Neural progenitor cell (in vitro differentiated cells): Measurements from ENCODE around the gene ZBTB5. TPM values are rescaled to one million over a fixed set of nuclear protein-coding genes. Genes with fewer than 3 reads are reported as not detected.

Source experiments
- DNase-seq: peaks from one replicate; pipeline ENCODE4 v3.0.0-alpha.2; 2016; ENCODE audit warnings: low spot score
- H2AFZ ChIP-seq: fragments of 200-600 bp; sonication (generic); replicated peaks from 2 replicates; pipeline ENCODE4 v1.6.1; 2016; ENCODE audit warnings: antibody characterized with exemption
- H3F3A ChIP-seq: fragments of 200-600 bp; sonication (generic); 2 replicates; pipeline ENCODE4 v1.6.1; 2016; ENCODE audit warnings: antibody characterized with exemption, low read depth
- H3K27ac ChIP-seq: fragments of 200-600 bp; sonication (generic); 2 replicates; pipeline ENCODE4 v1.5.1; 2016; ENCODE audit warnings: mild to moderate bottlenecking
- H3K27me3 ChIP-seq: fragments of 200-600 bp; sonication (generic); 2 replicates; pipeline ENCODE4 v1.6.1; 2016; ENCODE audit warnings: mild to moderate bottlenecking, moderate library complexity
- H3K36me3 ChIP-seq: fragments of 200-600 bp; sonication (generic); 2 replicates; pipeline ENCODE4 v1.5.1; 2016
- H3K4me1 ChIP-seq: fragments of 200-600 bp; sonication (generic); 2 replicates; pipeline ENCODE4 v1.6.1; 2016; ENCODE audit warnings: mixed run types
- H3K4me2 ChIP-seq: fragments of 200-600 bp; sonication (generic); 2 replicates; pipeline ENCODE4 v1.6.1; 2016
- H3K4me3 ChIP-seq: fragments of 200-600 bp; sonication (generic); 2 replicates; pipeline ENCODE4 v1.5.1; 2016
- H3K79me2 ChIP-seq: fragments of 200-600 bp; sonication (generic); 2 replicates; pipeline ENCODE4 v1.6.1; 2016; ENCODE audit warnings: low read depth
- H3K9ac ChIP-seq: fragments of 200-600 bp; sonication (generic); 2 replicates; pipeline ENCODE4 v1.6.1; 2016
- H3K9me3 ChIP-seq: fragments of 200-600 bp; sonication (generic); 2 replicates; pipeline ENCODE4 v1.5.1; 2016; ENCODE audit warnings: low read depth
- H4K20me1 ChIP-seq: fragments of 200-600 bp; sonication (generic); 2 replicates; pipeline ENCODE4 v1.6.1; 2016; ENCODE audit warnings: low read depth
- H3K27ac Mint-ChIP-seq: 3 replicates; pipeline ENCODE4 v1.8.0; 2021; ENCODE audit warnings: mixed read lengths
- H3K27me3 Mint-ChIP-seq: 2 replicates; pipeline ENCODE4 v1.8.0; 2022; ENCODE audit warnings: low read depth, mild to moderate bottlenecking, inconsistent platforms, moderate library complexity, mixed read lengths; ENCODE audit not compliant: insufficient read depth
- H3K36me3 Mint-ChIP-seq: 3 replicates; pipeline ENCODE4 v1.8.0; 2021; ENCODE audit warnings: mixed read lengths
- H3K4me1 Mint-ChIP-seq: 3 replicates; pipeline ENCODE4 v1.8.0; 2021; ENCODE audit warnings: mixed read lengths
- H3K4me3 Mint-ChIP-seq: 3 replicates; pipeline ENCODE4 v1.8.0; 2021; ENCODE audit warnings: mild to moderate bottlenecking, moderate library complexity, mixed read lengths
- H3K9me3 Mint-ChIP-seq: 3 replicates; pipeline ENCODE4 v1.8.0; 2020; ENCODE audit warnings: mixed read lengths
- EZH2 ChIP-seq: fragments of 200-600 bp; sonication (generic); IDR thresholded peaks from 2 replicates; pipeline ENCODE4 v1.6.1; 2017; ENCODE audit warnings: antibody characterized with exemption, mild to moderate bottlenecking, moderate library complexity
- EZH2phosphoT487 ChIP-seq: fragments of 200-600 bp; sonication (generic); IDR thresholded peaks from 2 replicates; pipeline ENCODE4 v1.6.1; 2017; ENCODE audit warnings: antibody characterized with exemption
- total RNA-seq: library from RNA; depleted of rRNA; stranded (reverse); fragments of >200 nt; gene quantifications from 2 replicates; pipeline ENCODE4 v1.2.3, GENCODE V29; 2015; ENCODE audit warnings: low replicate concordance
- TF ChIP-seq, protein P1 (sequence below): fragments of 200-600 bp; sonication (generic); IDR thresholded peaks from 2 replicates; pipeline ENCODE4 v1.5.1; 2017; ENCODE audit warnings: antibody characterized with exemption, mild to moderate bottlenecking

The ZBTB5 gene
- total RNA-seq, 1 donor from 2014 or later = 24.1 TPM

DNA sequence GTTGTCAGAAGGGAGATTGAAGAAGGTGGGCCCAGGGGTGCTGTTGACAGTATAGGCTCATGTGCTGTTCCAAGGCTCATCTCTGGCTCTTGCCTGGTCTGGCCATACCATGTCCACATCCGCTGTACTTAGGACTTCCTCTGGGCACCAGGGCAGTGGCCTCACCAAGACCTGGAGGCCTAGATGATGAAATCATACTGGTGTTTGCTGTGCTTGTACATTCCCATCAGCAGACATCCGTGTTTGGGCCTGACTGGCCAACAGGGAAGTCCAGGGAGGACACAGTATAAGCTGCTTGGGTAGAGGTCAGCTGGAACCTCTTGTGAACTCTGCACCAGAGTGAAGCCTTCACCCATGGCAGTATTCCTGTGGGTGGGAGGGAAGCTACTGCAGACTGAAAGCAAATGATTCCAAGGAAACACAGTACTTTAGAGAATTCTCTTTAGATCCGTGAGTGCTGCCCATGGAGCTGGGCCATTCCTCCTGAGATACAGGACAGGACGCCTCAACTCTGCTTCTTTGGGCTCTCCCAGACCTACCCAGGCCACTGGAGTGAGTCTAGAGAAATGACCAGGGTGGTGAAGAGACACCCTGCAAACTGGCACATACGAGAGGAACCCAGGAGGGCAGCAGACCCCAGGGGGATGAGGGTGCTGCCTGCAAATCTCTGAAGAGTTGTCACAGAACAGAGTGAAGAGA, 43.0 kb upstream of the ZBTB5 start:
- Histone ChIP-seq H3F3A (no peaks in the 10 kb centered on the region), H3K27me3 (no peaks in the 10 kb centered on the region), H4K20me1 (no peaks in the 10 kb centered on the region), H3K9ac (no peak overlapping the region), H3K27ac (no peak overlapping the region), H3K4me1 (no peaks in the 10 kb centered on the region), H2AFZ (no peak overlapping the region), H3K4me3 (no peak overlapping the region), H3K36me3 (no peaks in the 10 kb centered on the region), H3K9me3 (no peaks in the 10 kb centered on the region), H3K79me2 (no peaks in the 10 kb centered on the region), H3K4me2 (no peak overlapping the region)
- Mint-ChIP-seq H3K27ac (no peak overlapping the region), H3K4me1 (peaks cover 8% of the 10 kb centered on the region), H3K27me3 (no peaks in the 10 kb centered on the region), H3K4me3 (no peak overlapping the region), H3K9me3 (no peaks in the 10 kb centered on the region), H3K36me3 (peaks cover 21% of the 10 kb centered on the region)
- no peak for TF ChIP-seq EZH2phosphoT487
- TF ChIP-seq, protein P1, sequence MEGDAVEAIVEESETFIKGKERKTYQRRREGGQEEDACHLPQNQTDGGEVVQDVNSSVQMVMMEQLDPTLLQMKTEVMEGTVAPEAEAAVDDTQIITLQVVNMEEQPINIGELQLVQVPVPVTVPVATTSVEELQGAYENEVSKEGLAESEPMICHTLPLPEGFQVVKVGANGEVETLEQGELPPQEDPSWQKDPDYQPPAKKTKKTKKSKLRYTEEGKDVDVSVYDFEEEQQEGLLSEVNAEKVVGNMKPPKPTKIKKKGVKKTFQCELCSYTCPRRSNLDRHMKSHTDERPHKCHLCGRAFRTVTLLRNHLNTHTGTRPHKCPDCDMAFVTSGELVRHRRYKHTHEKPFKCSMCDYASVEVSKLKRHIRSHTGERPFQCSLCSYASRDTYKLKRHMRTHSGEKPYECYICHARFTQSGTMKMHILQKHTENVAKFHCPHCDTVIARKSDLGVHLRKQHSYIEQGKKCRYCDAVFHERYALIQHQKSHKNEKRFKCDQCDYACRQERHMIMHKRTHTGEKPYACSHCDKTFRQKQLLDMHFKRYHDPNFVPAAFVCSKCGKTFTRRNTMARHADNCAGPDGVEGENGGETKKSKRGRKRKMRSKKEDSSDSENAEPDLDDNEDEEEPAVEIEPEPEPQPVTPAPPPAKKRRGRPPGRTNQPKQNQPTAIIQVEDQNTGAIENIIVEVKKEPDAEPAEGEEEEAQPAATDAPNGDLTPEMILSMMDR = no peak
- no peak for TF ChIP-seq EZH2
- no peak for DNase-seq

DNA sequence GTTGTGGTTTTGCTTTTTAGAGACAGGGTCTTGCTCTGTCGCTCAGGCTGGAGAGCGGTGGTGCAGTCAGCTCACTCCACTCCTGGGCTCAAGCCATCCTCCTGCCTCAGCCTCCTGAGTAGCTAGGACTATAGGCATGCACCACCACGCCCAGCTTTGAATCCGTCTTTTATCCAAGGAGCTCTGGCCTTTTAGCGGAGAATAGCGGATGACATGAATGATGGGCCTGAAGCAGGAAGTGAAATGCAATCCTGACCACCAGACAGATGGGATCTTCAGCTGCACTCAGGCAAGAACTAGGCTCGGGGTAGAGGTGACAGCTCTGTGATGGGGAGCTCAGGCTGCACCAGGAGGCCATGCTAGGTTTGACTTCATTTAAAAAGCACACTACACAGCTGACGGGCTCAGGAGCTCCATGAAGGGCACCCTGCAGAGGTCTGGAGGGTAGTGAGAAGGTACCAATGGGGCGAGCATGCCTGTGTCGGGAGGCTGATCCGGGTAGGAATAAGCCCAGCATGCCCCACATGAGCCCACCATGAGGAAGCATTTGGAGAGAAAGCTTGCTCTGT, 42.4 kb upstream of the ZBTB5 start:
- DNase-seq = no peak
- H2AFZ ChIP-seq = no peak overlapping the region

DNA sequence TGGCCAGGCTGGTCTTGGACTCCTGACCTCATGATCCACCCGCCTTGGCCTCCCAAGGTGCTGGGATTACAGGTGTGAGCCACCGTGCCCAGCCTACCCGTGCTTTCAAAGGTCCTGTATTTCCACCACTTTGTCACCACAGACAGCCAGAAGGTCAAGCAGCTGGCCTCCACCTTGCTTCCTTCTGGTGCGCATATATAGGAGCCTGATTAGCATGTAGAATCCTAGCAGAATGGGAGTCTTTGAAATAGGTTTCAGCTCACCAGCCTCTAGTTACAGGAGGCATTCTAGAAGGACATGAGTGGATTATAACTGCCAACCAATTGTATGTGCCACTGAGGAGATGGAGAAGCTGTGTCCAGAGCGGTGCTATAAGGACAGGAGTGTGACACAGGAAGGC, 39.4 kb upstream of the ZBTB5 start:
- H3K9ac ChIP-seq = no peak overlapping the region
- H3F3A ChIP-seq = no peaks in the 10 kb centered on the region
- H3K36me3 Mint-ChIP-seq = peaks cover 40% of the 10 kb centered on the region
- H3K4me3 Mint-ChIP-seq = no peak overlapping the region
- H3K27me3 Mint-ChIP-seq = no peaks in the 10 kb centered on the region
- H3K4me3 ChIP-seq = no peak overlapping the region
- H3K36me3 ChIP-seq = peaks cover 6% of the 10 kb centered on the region
- H3K27ac ChIP-seq = no peak overlapping the region
- H3K9me3 ChIP-seq = no peaks in the 10 kb centered on the region
- H3K9me3 Mint-ChIP-seq = no peaks in the 10 kb centered on the region
- no peaks in the 10 kb centered on the region for H3K4me1 Mint-ChIP-seq
- no peaks in the 10 kb centered on the region for H4K20me1 ChIP-seq
- no peak overlapping the region for H2AFZ ChIP-seq
- H3K27me3 ChIP-seq = no peaks in the 10 kb centered on the region
- H3K27ac Mint-ChIP-seq = no peak overlapping the region
- no peak for DNase-seq
- TF ChIP-seq EZH2phosphoT487 (no peak), EZH2 (no peak)
- TF ChIP-seq, protein P1 = no peak
- H3K79me2 ChIP-seq = no peaks in the 10 kb centered on the region
- no peak overlapping the region for H3K4me2 ChIP-seq
- H3K4me1 ChIP-seq = no peaks in the 10 kb centered on the region

More for the DNA sequence above, 42.4 kb upstream of the ZBTB5 start:
- Mint-ChIP-seq H3K27me3 (no peaks in the 10 kb centered on the region), H3K9me3 (no peaks in the 10 kb centered on the region), H3K4me3 (no peak overlapping the region), H3K27ac (no peak overlapping the region), H3K4me1 (peaks cover 3% of the 10 kb centered on the region), H3K36me3 (peaks cover 27% of the 10 kb centered on the region)
- no peaks in the 10 kb centered on the region for H3K36me3 ChIP-seq
- H3F3A ChIP-seq = no peaks in the 10 kb centered on the region
- no peak overlapping the region for H3K27ac ChIP-seq
- no peak overlapping the region for H3K4me2 ChIP-seq
- H3K79me2 ChIP-seq = no peaks in the 10 kb centered on the region
- no peak overlapping the region for H3K4me3 ChIP-seq
- TF ChIP-seq, protein P1 = no peak
- TF ChIP-seq EZH2 = no peak
- no peak for TF ChIP-seq EZH2phosphoT487
- no peaks in the 10 kb centered on the region for H4K20me1 ChIP-seq
- H3K27me3 ChIP-seq = no peaks in the 10 kb centered on the region
- H3K9ac ChIP-seq = no peak overlapping the region
- no peaks in the 10 kb centered on the region for H3K4me1 ChIP-seq
- H3K9me3 ChIP-seq = no peaks in the 10 kb centered on the region
